IMR-90 (cell line): Measurements from ENCODE around the gene SRXN1. TPM values are rescaled to one million over a fixed set of nuclear protein-coding genes. Genes with fewer than 3 reads are reported as not detected.

ENCODE experiments used
- ATAC-seq: fragments of 200-7000 bp; cut with Tn5 transposase; 2 replicates; pipeline ENCODE4 v1.9.1; 2020; ENCODE audit warnings: low read depth, mild to moderate bottlenecking, moderate library complexity
- BruUV-seq: library from RNA; stranded (reverse); fragments of 400-500 nt; replicated peaks from 2 replicates; lab custom pipeline; 2021; lab: Mats Ljungman, UMichigan
- CTCF ChIA-PET: fragments of 300-600 bp; formaldehyde crosslinking; extraction: SDS; loops from one replicate; lab custom pipeline; 2021; ENCODE audit warnings: antibody characterized with exemption; lab: Yijun Ruan, JAX
- POLR2A ChIA-PET: fragments of 300-600 bp; sonication (Branson Sonifier 250); formaldehyde crosslinking; loops from one replicate; lab custom pipeline; 2022; ENCODE audit warnings: antibody characterized with exemption; ENCODE audit not compliant: unreplicated experiment; lab: Charles Lee
- DNase-seq: peaks from one replicate; pipeline ENCODE4 v3.0.0; 2013
- H2AFZ ChIP-seq: replicated peaks from 2 replicates; pipeline ENCODE3; 2013; ENCODE audit warnings: low read length, mild to moderate bottlenecking; ENCODE audit not compliant: poor library complexity
- H2AK5ac ChIP-seq: 2 replicates; pipeline ENCODE4 v1.6.1; 2013; ENCODE audit warnings: low read depth, low read length, inconsistent platforms
- H2AK9ac ChIP-seq: replicated peaks from 2 replicates; pipeline ENCODE3; 2013; ENCODE audit warnings: mild to moderate bottlenecking, low read depth, low read length, moderate library complexity; ENCODE audit not compliant: poor library complexity
- H2BK120ac ChIP-seq: 2 replicates; pipeline ENCODE4 v1.6.1; 2013; ENCODE audit warnings: low read depth, low read length, inconsistent platforms
- H2BK15ac ChIP-seq: 3 replicates; pipeline ENCODE4 v1.6.1; 2013; ENCODE audit warnings: low read depth, low read length, inconsistent platforms
- H2BK20ac ChIP-seq: 2 replicates; pipeline ENCODE4 v1.6.1; 2013; ENCODE audit warnings: low read depth, mild to moderate bottlenecking, inconsistent platforms, low read length, moderate library complexity
- H2BK5ac ChIP-seq: 2 replicates; pipeline ENCODE4 v1.6.1; 2013; ENCODE audit warnings: mild to moderate bottlenecking, low read depth, low read length, inconsistent platforms; ENCODE audit not compliant: poor library complexity, severe bottlenecking
- H3K14ac ChIP-seq: replicated peaks from 2 replicates; pipeline ENCODE4 v1.6.1; 2013; ENCODE audit warnings: low read depth, low read length, inconsistent platforms
- H3K18ac ChIP-seq: 2 replicates; pipeline ENCODE4 v1.6.1; 2013; ENCODE audit warnings: low read depth, low read length, control low read depth
- H3K23ac ChIP-seq: 2 replicates; pipeline ENCODE4 v1.6.1; 2013; ENCODE audit warnings: low read depth, low read length, inconsistent platforms
- H3K27ac ChIP-seq: 2 replicates; pipeline ENCODE4 v1.5.1; 2013; ENCODE audit warnings: mild to moderate bottlenecking, control low read depth, low read length; ENCODE audit not compliant: insufficient read depth
- H3K27me3 ChIP-seq: 2 replicates; pipeline ENCODE4 v1.6.1; 2013; ENCODE audit warnings: low read length; ENCODE audit not compliant: control insufficient read depth, insufficient read depth
- H3K36me3 ChIP-seq: 2 replicates; pipeline ENCODE4 v1.6.1; 2013; ENCODE audit warnings: low read length, mixed read lengths; ENCODE audit not compliant: control insufficient read depth, insufficient read depth
- H3K4ac ChIP-seq: 2 replicates; pipeline ENCODE4 v1.6.1; 2013; ENCODE audit warnings: low read depth, low read length, inconsistent platforms
- H3K4me1 ChIP-seq: 2 replicates; pipeline ENCODE4 v1.6.1; 2013; ENCODE audit warnings: low read length, mixed read lengths; ENCODE audit not compliant: control insufficient read depth, insufficient read depth
- H3K4me2 ChIP-seq: 2 replicates; pipeline ENCODE4 v1.6.1; 2013; ENCODE audit warnings: low read depth, mild to moderate bottlenecking, control low read depth, low read length, moderate library complexity
- H3K4me3 ChIP-seq: 2 replicates; pipeline ENCODE4 v1.5.1; 2013; ENCODE audit warnings: low read depth, mild to moderate bottlenecking, control low read depth, low read length, moderate library complexity; ENCODE audit not compliant: insufficient read depth
- H3K56ac ChIP-seq: 2 replicates; pipeline ENCODE4 v1.6.1; 2013; ENCODE audit warnings: low read length, inconsistent platforms; ENCODE audit not compliant: insufficient read depth; ENCODE audit errors: extremely low read depth
- H3K79me1 ChIP-seq, 2 experiments: 2 replicates each; pipeline ENCODE4 v1.6.1; 2013; ENCODE audit warnings: low read length in 2 of 2, inconsistent platforms in 1 of 2, low read depth in 1 of 2
- H3K9ac ChIP-seq: 2 replicates; pipeline ENCODE4 v1.6.1; 2013; ENCODE audit warnings: low read depth, low read length, control low read depth
- H3K9me1 ChIP-seq: 2 replicates; pipeline ENCODE4 v1.6.1; 2013; ENCODE audit warnings: low read length, inconsistent platforms; ENCODE audit not compliant: insufficient read depth
- H3K9me3 ChIP-seq: 2 replicates; pipeline ENCODE4 v1.6.1; 2013; ENCODE audit warnings: low read length; ENCODE audit not compliant: control insufficient read depth, insufficient read depth
- H4K20me1 ChIP-seq: 2 replicates; pipeline ENCODE4 v1.6.1; 2013; ENCODE audit warnings: low read length, inconsistent platforms; ENCODE audit not compliant: insufficient read depth
- H4K5ac ChIP-seq: 2 replicates; pipeline ENCODE4 v1.6.1; 2013; ENCODE audit warnings: mild to moderate bottlenecking, low read depth, low read length, control low read depth
- H4K8ac ChIP-seq, 2 experiments: 2 replicates each; pipeline ENCODE4 v1.6.1; 2013; ENCODE audit warnings: low read depth in 2 of 2, low read length in 2 of 2, control low read depth in 1 of 2, inconsistent platforms in 1 of 2
- H4K91ac ChIP-seq: 2 replicates; pipeline ENCODE4 v1.6.1; 2013; ENCODE audit warnings: low read depth, low read length, inconsistent platforms; ENCODE audit not compliant: insufficient read depth
- CTCF ChIP-seq: conservative IDR thresholded peaks from 2 replicates; pipeline ENCODE4 v1.5.1; 2012; ENCODE audit warnings: mild to moderate bottlenecking, low read depth, low read length, improper control_type of control experiment
- USF2 ChIP-seq: fragments of 150-350 bp; IDR thresholded peaks from 2 replicates; pipeline ENCODE4 v1.6.1; 2017; ENCODE audit warnings: mild to moderate bottlenecking, antibody characterized with exemption, low read length, low read depth
- WGBS, 2 experiments: methylation state at CpG; one replicate each; pipeline versions ENCODE4 v1.1.5 to v1.1.7; 2013; ENCODE audit warnings: missing lambda C conversion rate in 2 of 2; ENCODE audit not compliant: insufficient read length in 1 of 2; ENCODE audit errors: extremely low coverage in 2 of 2; 5-methylcytosine and 5-hydroxymethylcytosine counted together
- dilution Hi-C: fragments of 300-500 bp; cut with HindIII; formaldehyde crosslinking; loops from one replicate; pipeline ENCODE4 v1.14.3; 2018; ENCODE audit warnings: low sequenced_read_pairs; ENCODE audit not compliant: unreplicated experiment
- in situ Hi-C: fragments of 300-500 bp; cut with MboI; formaldehyde crosslinking; loops from 3 replicates; pipeline ENCODE4 v1.14.3; 2019; ENCODE audit warnings: low sequenced_read_pairs, inconsistent platforms, mixed read lengths
- intact Hi-C: fragments of 100-400 bp; cut with micrococcal nuclease; formaldehyde crosslinking; loops from 2 replicates; pipeline ENCODE4 v1.10.0; 2022
- polyA plus RNA-seq, 3 experiments: library from polyadenylated mRNA; depleted of rRNA; stranded (reverse); fragments of >200 nt; gene quantifications; 2 replicates each; pipeline ENCODE4 v1.2.3, GENCODE V29; 2012; ENCODE audit warnings: low replicate concordance in 1 of 3
- total RNA-seq: library from RNA; depleted of rRNA; stranded (reverse); fragments of >200 nt; gene quantifications from 2 replicates; pipeline ENCODE4 v1.2.3, GENCODE V29; 2012

The SRXN1 gene
- total and polyA plus RNA-seq, 2 of the 4 experiments (the other 2 are of a cell fraction), result 51.2 to 71.2 TPM

- CTCF ChIA-PET, result no interaction called here
- intact Hi-C loops, result no loop called here
- in situ Hi-C loops, result loop anchor here (10.0 kb wide), 3 partner anchors 114 to 304 kb away; partner anchors contain the start of gene CSNK2A1
Measured at GRCh38 chr20:658731-659291, 5.8 kb upstream of the SRXN1 start.

More at GRCh38 chr20:658731-659291, 5.8 kb upstream of the SRXN1 start:
- Histone ChIP-seq H3K14ac (no peak overlapping the region), H3K56ac (no peak overlapping the region), H3K36me3 (no peaks in the 10 kb centered on the region), H2BK5ac (no peak overlapping the region), H3K4ac (0 out of 2 replicates have a peak overlapping the region, but pooled peaks have one; percentile 1), H3K23ac (no peak overlapping the region), H3K9me3 (no peaks in the 10 kb centered on the region), H3K9me1 (peaks cover 7% of the 10 kb centered on the region), H3K79me1 (peaks cover 0 to under 1% of the 10 kb centered on the region in 2 experiments; a peak in 1 of 4 replicates), H2BK20ac (no peak overlapping the region), H3K18ac (no peak overlapping the region), H2AK9ac (no peak overlapping the region), H4K5ac (no peak overlapping the region), H2BK120ac (no peak overlapping the region), H3K9ac (no peak overlapping the region), H4K91ac (no peak overlapping the region), H3K27ac (no peak overlapping the region), H3K4me1 (peaks cover 8% of the 10 kb centered on the region), H2AFZ (no peak overlapping the region), H3K4me3 (no peak overlapping the region), H3K4me2 (peak overlapping the region; percentile 50; the same call in 1 of the 2 replicates), H4K8ac (no peak overlapping the region), H2AK5ac (no peak overlapping the region), H3K27me3 (peaks cover 30% of the 10 kb centered on the region), H4K20me1 (no peaks in the 10 kb centered on the region), H2BK15ac (no peak overlapping the region)
- POLR2A ChIA-PET, result no interaction called here
- TF ChIP-seq USF2 (peak; percentile 82), CTCF (no peak)
- dilution Hi-C loops, result no loop called here
- BruUV-seq, result no TSS peak
- WGBS, 2 experiments, result 20% methylated on average over 1 of the region's 5 CpGs; no CpG with 5 or more reads in 1 of the 2 experiments
- no peak for DNase-seq
- ATAC-seq, result peak; percentile 51
